NCI-H1436 (cell line): ENCODE data around the gene UNC13C.

Experiments used
- DNase-seq: peaks from one replicate; lab custom pipeline; 2025; lab: John Stamatoyannopoulos, UW

UNC13C gene

GRCh38 chr15:54017959-54018358, 39.7 kb downstream of the UNC13C start:
- no peak for DNase-seq

GRCh38 chr15:54026258-54026657, 48.0 kb downstream of the UNC13C start:
- no peak for DNase-seq

GRCh38 chr15:54026891-54027290, 48.6 kb downstream of the UNC13C start:
- DNase-seq = no peak

GRCh38 chr15:54029081-54029480, 50.8 kb downstream of the UNC13C start:
- no peak for DNase-seq

GRCh38 chr15:54032066-54032465, 53.8 kb downstream of the UNC13C start:
- DNase-seq = no peak

- no peak for DNase-seq
These were observed 55.2 kb downstream of the UNC13C start for GRCh38 chr15:54033356-54033860.

GRCh38 chr15:54033869-54034458, 55.7 kb downstream of the UNC13C start:
- DNase-seq = no peak

- no peak for DNase-seq
These were observed 57.4 kb downstream of the UNC13C start for GRCh38 chr15:54035616-54036015.

- DNase-seq = no peak
These were observed 67.2 kb downstream of the UNC13C start for GRCh38 chr15:54045397-54045796.

GRCh38 chr15:54046093-54046492, 67.9 kb downstream of the UNC13C start:
- no peak for DNase-seq

- no peak for DNase-seq
These were observed 86.1 kb downstream of the UNC13C start for GRCh38 chr15:54064365-54064764.

- DNase-seq = no peak
These were observed 88.2 kb downstream of the UNC13C start for GRCh38 chr15:54066403-54066802.

GRCh38 chr15:54082836-54083492, 104.7 kb downstream of the UNC13C start:
- DNase-seq = no peak

GRCh38 chr15:54083501-54083900, 105.3 kb downstream of the UNC13C start:
- no peak for DNase-seq

- DNase-seq = no peak
These were observed 105.8 kb downstream of the UNC13C start for GRCh38 chr15:54083991-54084390.

- no peak for DNase-seq
These were observed 110.6 kb downstream of the UNC13C start for GRCh38 chr15:54088837-54089236.

- DNase-seq = no peak
These were observed 111.5 kb downstream of the UNC13C start for GRCh38 chr15:54089776-54090175.

GRCh38 chr15:54091651-54092050, 113.4 kb downstream of the UNC13C start:
- DNase-seq = no peak

- DNase-seq = no peak
These were observed 116.4 kb downstream of the UNC13C start for GRCh38 chr15:54094661-54095060.

GRCh38 chr15:54097019-54097418, 118.8 kb downstream of the UNC13C start:
- no peak for DNase-seq

GRCh38 chr15:54099010-54099409, 120.8 kb downstream of the UNC13C start:
- DNase-seq = no peak

- no peak for DNase-seq
These were observed 123.5 kb downstream of the UNC13C start for GRCh38 chr15:54101664-54102270.

GRCh38 chr15:54102704-54103103, 124.5 kb downstream of the UNC13C start:
- no peak for DNase-seq
